AG09319 (cell line): ENCODE data around the gene NEMP1.

Source experiments
- DNase-seq: peaks from one replicate; pipeline ENCODE4 v3.0.0-alpha.2; 2010; ENCODE audit warnings: low read depth; ENCODE audit errors: extremely low read depth
- TF ChIP-seq, protein P1 (sequence below): IDR thresholded peaks from 2 replicates; pipeline ENCODE4 v1.5.1; 2011; ENCODE audit warnings: low read depth, mild to moderate bottlenecking, inconsistent platforms, low read length, moderate library complexity

NEMP1 gene

DNA sequence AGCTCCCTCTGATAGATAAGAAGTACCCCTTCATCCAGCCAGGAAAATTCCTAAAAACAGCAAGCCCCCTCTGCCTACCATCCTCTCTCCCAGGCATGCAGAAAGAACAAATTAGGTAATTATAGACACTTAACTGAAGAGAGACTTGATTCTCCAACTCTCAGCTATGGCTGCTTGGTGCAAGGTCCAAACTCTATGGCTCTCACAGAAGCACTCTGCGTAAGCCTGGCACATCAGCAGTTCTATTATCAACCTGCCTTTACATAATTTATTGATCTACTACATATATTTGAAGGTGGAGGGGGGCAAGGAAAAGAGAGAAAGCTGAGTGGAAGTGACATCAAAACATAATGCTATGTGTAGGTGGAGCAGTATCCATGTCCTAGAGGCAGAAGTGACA is 27.6 kb downstream of the NEMP1 start:
- DNase-seq, result no peak
- TF ChIP-seq, protein P1, sequence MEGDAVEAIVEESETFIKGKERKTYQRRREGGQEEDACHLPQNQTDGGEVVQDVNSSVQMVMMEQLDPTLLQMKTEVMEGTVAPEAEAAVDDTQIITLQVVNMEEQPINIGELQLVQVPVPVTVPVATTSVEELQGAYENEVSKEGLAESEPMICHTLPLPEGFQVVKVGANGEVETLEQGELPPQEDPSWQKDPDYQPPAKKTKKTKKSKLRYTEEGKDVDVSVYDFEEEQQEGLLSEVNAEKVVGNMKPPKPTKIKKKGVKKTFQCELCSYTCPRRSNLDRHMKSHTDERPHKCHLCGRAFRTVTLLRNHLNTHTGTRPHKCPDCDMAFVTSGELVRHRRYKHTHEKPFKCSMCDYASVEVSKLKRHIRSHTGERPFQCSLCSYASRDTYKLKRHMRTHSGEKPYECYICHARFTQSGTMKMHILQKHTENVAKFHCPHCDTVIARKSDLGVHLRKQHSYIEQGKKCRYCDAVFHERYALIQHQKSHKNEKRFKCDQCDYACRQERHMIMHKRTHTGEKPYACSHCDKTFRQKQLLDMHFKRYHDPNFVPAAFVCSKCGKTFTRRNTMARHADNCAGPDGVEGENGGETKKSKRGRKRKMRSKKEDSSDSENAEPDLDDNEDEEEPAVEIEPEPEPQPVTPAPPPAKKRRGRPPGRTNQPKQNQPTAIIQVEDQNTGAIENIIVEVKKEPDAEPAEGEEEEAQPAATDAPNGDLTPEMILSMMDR, result no peak

DNA sequence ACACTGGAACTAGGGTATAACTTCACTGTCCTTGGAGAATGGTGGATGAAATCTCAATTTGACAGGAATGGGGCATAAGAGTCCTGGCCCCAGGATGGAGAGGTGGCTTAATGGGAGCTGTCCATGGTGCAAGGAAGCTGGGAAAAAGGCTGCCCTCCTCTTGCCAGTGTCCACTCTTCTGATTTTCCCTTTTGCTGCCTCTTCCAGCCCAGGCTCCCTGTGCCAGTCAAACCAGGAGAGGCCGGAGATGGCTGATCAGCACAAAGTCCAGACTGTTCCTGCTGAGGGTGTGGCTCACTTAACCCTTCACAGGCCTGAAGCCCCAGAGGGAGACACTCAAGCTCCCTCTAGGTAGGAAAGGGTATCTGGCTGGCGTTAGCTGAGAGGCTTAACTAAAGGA is 28.7 kb downstream of the NEMP1 start, which contains the start of gene MYO1A:
Gene MYO1A, minus strand, starts transcription at position 240 of the 400 bp plus-strand sequence. CDS start 1,806 bp downstream, outside the sequence.
- TF ChIP-seq, protein P1, result no peak
- DNase-seq, result no peak

DNA sequence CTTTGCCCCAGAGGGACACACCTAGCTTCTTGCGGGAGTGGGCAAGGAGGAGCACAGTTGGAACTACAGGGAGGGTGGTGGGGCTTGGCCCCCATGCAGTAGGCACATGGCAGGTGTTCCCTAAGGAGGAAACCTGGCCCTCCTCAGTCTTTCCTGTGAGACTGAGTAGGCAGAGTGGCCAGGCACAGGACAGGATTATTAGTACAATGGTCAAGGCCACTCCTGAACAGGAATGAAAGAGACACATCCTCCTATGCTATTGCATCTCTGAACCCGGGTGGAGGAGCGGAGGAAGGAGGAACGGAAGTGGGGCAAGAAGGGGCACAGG is 29.5 kb downstream of the NEMP1 start:
- TF ChIP-seq, protein P1, result no peak
- no peak for DNase-seq

DNA sequence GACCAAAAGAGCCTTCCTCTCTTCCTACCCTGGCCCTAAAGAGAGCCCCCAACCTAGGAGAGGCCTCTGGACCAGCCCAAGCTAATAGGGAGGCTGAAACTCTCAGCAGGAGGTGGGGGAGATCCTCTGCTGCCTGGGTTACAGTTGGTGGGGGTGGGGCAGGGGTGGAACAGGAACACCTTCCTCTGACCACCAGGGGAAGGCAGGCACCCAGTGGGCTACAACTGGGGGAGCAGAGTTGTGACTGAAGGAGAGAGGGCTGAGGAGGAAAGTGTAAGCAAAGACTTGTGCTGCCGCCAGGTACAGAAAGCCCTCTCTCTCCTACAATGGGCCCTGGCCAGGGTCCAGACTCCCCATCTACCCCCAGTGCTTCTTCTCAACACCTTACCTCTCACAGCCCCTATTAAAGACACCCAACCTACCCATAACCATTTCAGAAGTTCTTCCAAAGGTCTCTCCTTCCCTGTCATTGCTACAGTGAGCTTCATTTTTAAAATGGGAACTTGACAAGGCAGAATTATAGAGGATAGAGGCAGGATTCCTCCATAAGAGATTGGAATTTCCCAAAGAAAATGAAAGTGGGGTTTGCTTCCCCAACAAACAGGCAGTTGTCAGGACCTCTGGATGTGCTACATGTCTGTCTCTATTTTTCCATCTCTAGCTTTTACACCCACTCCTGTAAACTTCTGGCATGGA is 30.0 kb downstream of the NEMP1 start:
- DNase-seq, result no peak
- TF ChIP-seq, protein P1, result no peak

DNA sequence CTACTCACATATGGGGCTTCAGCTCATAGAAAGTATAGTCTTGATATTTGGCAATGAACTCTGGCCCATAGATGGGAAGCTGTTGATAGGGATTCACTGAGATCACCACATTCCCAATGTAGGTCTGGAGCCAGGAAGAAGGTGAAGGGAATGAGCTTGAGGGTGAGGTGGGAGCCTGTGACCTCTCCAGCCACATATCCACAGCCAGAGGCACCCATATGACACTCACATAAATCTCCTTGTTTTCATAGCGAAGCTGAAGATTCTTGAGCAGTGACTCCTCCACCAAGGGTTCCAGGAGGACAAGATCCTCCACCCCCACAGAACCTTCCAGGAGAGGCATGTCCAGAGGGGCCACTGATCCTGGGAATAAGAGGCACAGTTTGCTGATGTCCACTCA is 30.6 kb downstream of the NEMP1 start:
- DNase-seq, result no peak
- TF ChIP-seq, protein P1, result no peak

DNA sequence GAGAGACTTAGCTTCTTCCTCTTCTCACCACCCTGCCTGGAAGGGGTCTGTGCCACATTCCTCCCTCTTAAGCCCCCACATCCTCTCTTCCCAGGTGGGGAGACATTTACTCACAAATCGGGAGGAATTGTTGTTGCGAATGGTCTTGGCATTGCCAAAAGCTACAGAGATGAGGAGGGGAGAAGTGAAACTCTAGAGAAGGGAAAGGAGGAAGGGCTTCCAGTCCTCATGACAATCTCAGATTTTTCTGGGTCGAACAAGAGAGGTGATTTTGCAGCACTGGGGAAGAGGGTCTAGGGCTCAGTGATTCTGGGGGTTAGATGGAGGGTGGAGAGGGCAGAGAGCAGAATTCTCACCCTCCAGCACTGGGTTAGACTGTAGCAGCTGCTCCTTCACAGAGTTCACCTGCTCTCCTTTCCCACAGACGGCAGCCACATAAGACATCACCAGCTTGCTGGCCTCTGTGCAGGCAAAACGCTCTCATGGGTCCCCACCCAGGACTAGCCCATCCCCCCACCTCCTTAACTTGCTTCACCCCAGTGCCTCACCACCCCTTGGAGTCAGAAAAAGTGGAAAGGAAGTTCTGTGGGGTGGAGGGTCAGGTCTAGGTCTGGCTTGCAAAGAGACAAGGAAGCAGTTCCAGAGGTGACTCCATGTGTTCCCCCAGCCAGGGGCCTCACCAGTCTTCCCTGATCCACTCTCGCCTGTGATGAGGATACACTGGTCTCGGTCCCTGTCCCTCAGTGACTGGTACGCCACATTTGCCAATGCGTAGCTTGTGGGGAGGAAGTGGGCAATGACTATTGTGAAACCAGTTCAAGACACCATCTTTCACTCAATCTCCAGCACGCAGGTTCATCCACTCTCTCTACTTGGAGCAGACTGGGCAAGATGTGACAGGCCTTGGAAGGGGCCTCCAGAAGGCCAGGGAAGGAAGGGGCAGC is 31.4 kb downstream of the NEMP1 start:
- no peak for DNase-seq
- TF ChIP-seq, protein P1, result no peak
